KMS-11 (cell line): Measurements from ENCODE around the gene SKAP1.
A peak's percentile ranks its signal among the peaks of the same experiment; 100 is the strongest.
"Not testable (repeated sequence)": the region's sequence is repeated elsewhere in the genome, so short reads cannot be mapped to it uniquely, and the experiment has no call there.

Experiments
- H2AFZ ChIP-seq: fragments of 200-600 bp; sonication (generic); 2 replicates; pipeline ENCODE4 v1.6.1; 2016; ENCODE audit warnings: antibody characterized with exemption, mixed run types, low read depth
- H3K27ac ChIP-seq: fragments of 200-600 bp; sonication (generic); 2 replicates; pipeline ENCODE4 v1.6.1; 2016; ENCODE audit warnings: mild to moderate bottlenecking, mixed run types
- H3K27me3 ChIP-seq: fragments of 200-600 bp; sonication (generic); 2 replicates; pipeline ENCODE4 v1.6.1; 2017; ENCODE audit warnings: mild to moderate bottlenecking, low read depth, mixed run types, moderate library complexity; ENCODE audit not compliant: insufficient read depth
- H3K36me3 ChIP-seq: fragments of 200-600 bp; sonication (generic); 2 replicates; pipeline ENCODE4 v1.6.1; 2017; ENCODE audit warnings: mild to moderate bottlenecking, mixed run types; ENCODE audit not compliant: insufficient read depth
- H3K4me1 ChIP-seq: fragments of 200-600 bp; sonication (generic); 2 replicates; pipeline ENCODE4 v1.6.1; 2016; ENCODE audit warnings: mild to moderate bottlenecking, low read depth, mixed run types; ENCODE audit not compliant: poor library complexity, severe bottlenecking
- H3K4me2 ChIP-seq: fragments of 200-600 bp; sonication (generic); 2 replicates; pipeline ENCODE4 v1.7.0; 2016; ENCODE audit warnings: mild to moderate bottlenecking, mixed run types
- H3K4me3 ChIP-seq: fragments of 200-600 bp; sonication (generic); IDR thresholded peaks from 2 replicates; pipeline ENCODE4 v1.6.1; 2017; ENCODE audit warnings: low read depth, low read length, mixed read lengths; ENCODE audit not compliant: insufficient read depth
- H3K79me2 ChIP-seq: fragments of 200-600 bp; sonication (generic); 2 replicates; pipeline ENCODE4 v1.6.1; 2016; ENCODE audit warnings: low read depth, mixed run types; ENCODE audit not compliant: insufficient read depth
- H3K9ac ChIP-seq: fragments of 200-600 bp; sonication (generic); 2 replicates; pipeline ENCODE4 v1.6.1; 2016; ENCODE audit warnings: mild to moderate bottlenecking, mixed run types
- H4K20me1 ChIP-seq: fragments of 200-600 bp; sonication (generic); 2 replicates; pipeline ENCODE4 v1.6.1; 2016; ENCODE audit warnings: mild to moderate bottlenecking, mixed run types; ENCODE audit not compliant: insufficient read depth
- CTCF ChIP-seq: fragments of 200-600 bp; sonication (generic); conservative IDR thresholded peaks from 2 replicates; pipeline ENCODE4 v1.6.1; 2017; ENCODE audit warnings: low read depth, mild to moderate bottlenecking, antibody characterized with exemption, low read length, moderate library complexity, mixed read lengths

Gene SKAP1

GRCh38 chr17:48426761-48427500 lies 3.1 kb downstream of the SKAP1 start:
- Histone ChIP-seq H3K4me2 (peak overlapping the region; percentile 98; the same call in 1 of the 2 replicates), H3K4me1 (peaks cover 53% of the 10 kb centered on the region), H3K27ac (no peak overlapping the region), H3K4me3 (no peak overlapping the region), H3K9ac (no peak overlapping the region), H4K20me1 (no peaks in the 10 kb centered on the region), H3K27me3 (no peaks in the 10 kb centered on the region), H3K36me3 (no peaks in the 10 kb centered on the region), H3K79me2 (peaks cover 23% of the 10 kb centered on the region; the same call in 1 of the 2 replicates), H2AFZ (no peak overlapping the region)
- TF ChIP-seq CTCF = no peak

GRCh38 chr17:48426019-48426665 lies 3.9 kb downstream of the SKAP1 start:
- Histone ChIP-seq H3K4me2 (no peak overlapping the region), H3K36me3 (no peaks in the 10 kb centered on the region), H3K9ac (no peak overlapping the region), H2AFZ (no peak overlapping the region), H3K4me1 (peaks cover 52% of the 10 kb centered on the region), H3K79me2 (peaks cover 23% of the 10 kb centered on the region; the same call in 1 of the 2 replicates), H3K4me3 (no peak overlapping the region), H4K20me1 (no peaks in the 10 kb centered on the region), H3K27me3 (no peaks in the 10 kb centered on the region), H3K27ac (no peak overlapping the region)
- TF ChIP-seq CTCF = no peak

- H3K4me2 ChIP-seq, H3K27me3 ChIP-seq, H3K4me3 ChIP-seq, H3K36me3 ChIP-seq, H3K9ac ChIP-seq, H2AFZ ChIP-seq, H3K79me2 ChIP-seq, H3K27ac ChIP-seq, H4K20me1 ChIP-seq: not testable (repeated sequence)
- H3K4me1 ChIP-seq = peaks cover 27% of the 10 kb centered on the region
Observed at GRCh38 chr17:48422060-48422459, 8.0 kb downstream of the SKAP1 start.

- Histone ChIP-seq H3K9ac (no peak overlapping the region), H3K27ac (no peak overlapping the region), H3K27me3 (no peaks in the 10 kb centered on the region), H3K4me1 (peaks cover 23% of the 10 kb centered on the region), H2AFZ (no peak overlapping the region), H3K4me3 (no peak overlapping the region), H3K36me3 (no peaks in the 10 kb centered on the region), H4K20me1 (no peaks in the 10 kb centered on the region), H3K79me2 (no peaks in the 10 kb centered on the region; the same call in 1 of the 2 replicates), H3K4me2 (no peak overlapping the region)
- no peak for TF ChIP-seq CTCF
Observed at GRCh38 chr17:48420823-48421222, 9.2 kb downstream of the SKAP1 start.

GRCh38 chr17:48416971-48417370 lies 13.0 kb downstream of the SKAP1 start:
- H3K4me2 ChIP-seq = peak overlapping the region; percentile 53
- H3K9ac ChIP-seq = no peak overlapping the region; the same call in 1 of the 2 replicates
- no peaks in the 10 kb centered on the region for H4K20me1 ChIP-seq
- TF ChIP-seq CTCF = no peak
- H3K27me3 ChIP-seq = no peaks in the 10 kb centered on the region
- H3K36me3 ChIP-seq = no peaks in the 10 kb centered on the region
- H2AFZ ChIP-seq = no peak overlapping the region
- H3K79me2 ChIP-seq = no peaks in the 10 kb centered on the region; the same call in 1 of the 2 replicates
- H3K4me3 ChIP-seq = no peak overlapping the region
- peak overlapping the region; percentile 37 for H3K27ac ChIP-seq
- H3K4me1 ChIP-seq = peaks cover 19% of the 10 kb centered on the region
